Measurements from ENCODE around the gene MUCL1. TPM values are rescaled to one million over a fixed set of nuclear protein-coding genes. Genes with fewer than 3 reads are reported as not detected.

The MUCL1 gene
- total RNA-seq = not detected in 2 replicates

GRCh38 chr12:54853933-54854538, at the start of gene MUCL1:
TSS of gene MUCL1 (plus strand) at chr12:54854516. CDS start at chr12:54854583, 67 bp downstream.

Other genes starting within 250 kb of the MUCL1 start
- not detected in 2 replicates for gene LACRT, start 219.6 kb upstream of the MUCL1 start, total RNA-seq
- not detected in 2 replicates for gene DCD, start 206.2 kb upstream of the MUCL1 start, total RNA-seq
- not detected in 2 replicates for gene TESPA1, start 130.2 kb downstream of the MUCL1 start, total RNA-seq
- not detected in 2 replicates for gene NEUROD4, start 165.5 kb downstream of the MUCL1 start, total RNA-seq